Small intestine (tissue), 7 donors: ENCODE results near the gene IER5. TPM values are rescaled to one million over a fixed set of nuclear protein-coding genes. Genes with fewer than 3 reads are reported as not detected.
A peak's percentile ranks its signal among the peaks of the same experiment; 100 is the strongest.

ENCODE experiments used
- DNase-seq, 2 donors: peaks; one replicate each; pipeline versions ENCODE4 v3.0.0 to v3.0.0-alpha.2; 2013
- FAIRE-seq: peaks from 2 replicates; lab custom pipeline; 2012; peaks lifted over from hg19 to GRCh38; lab: Jason Lieb, UNC
- H3K27ac ChIP-seq, 3 donors: one replicate each; pipeline ENCODE4 v1.5.1; 2013; ENCODE audit warnings: low read length in 2 of 3, mild to moderate bottlenecking in 2 of 3, control low read depth in 1 of 3, inconsistent platforms in 1 of 3, low read depth in 1 of 3, moderate library complexity in 1 of 3
- H3K27me3 ChIP-seq, 3 donors: one replicate each; pipeline ENCODE4 v1.6.1; 2013; ENCODE audit warnings: low read length in 3 of 3, inconsistent platforms in 1 of 3; ENCODE audit not compliant: control insufficient read depth in 3 of 3, insufficient read depth in 3 of 3
- H3K36me3 ChIP-seq, 3 donors: one replicate each; pipeline ENCODE4 v1.6.1; 2013; ENCODE audit warnings: low read length in 3 of 3, inconsistent platforms in 1 of 3, low read depth in 1 of 3, mild to moderate bottlenecking in 1 of 3, moderate library complexity in 1 of 3; ENCODE audit not compliant: control insufficient read depth in 3 of 3, insufficient read depth in 2 of 3
- H3K4me1 ChIP-seq, 3 donors: one replicate each; pipeline ENCODE4 v1.6.1; 2013; ENCODE audit warnings: low read length in 2 of 3, inconsistent platforms in 1 of 3, low read depth in 1 of 3, mild to moderate bottlenecking in 1 of 3, moderate library complexity in 1 of 3; ENCODE audit not compliant: control insufficient read depth in 3 of 3, insufficient read depth in 2 of 3
- H3K4me3 ChIP-seq, 3 donors: one replicate each; pipeline ENCODE4 v1.5.1; 2013; ENCODE audit warnings: low read length in 3 of 3, control low read depth in 1 of 3, inconsistent platforms in 1 of 3, low read depth in 1 of 3, mild to moderate bottlenecking in 1 of 3, moderate library complexity in 1 of 3
- H3K9me3 ChIP-seq, 2 donors: one replicate each; pipeline ENCODE4 v1.6.1; 2013; ENCODE audit warnings: low read depth in 1 of 2, low read length in 1 of 2; ENCODE audit not compliant: control insufficient read depth in 2 of 2, insufficient read depth in 1 of 2
- WGBS, 3 donors: extraction: QIAGEN DNeasy Blood & Tissue Kit; methylation state at CpG; one replicate each; pipeline ENCODE4 v1.1.7; 2013; 5-methylcytosine and 5-hydroxymethylcytosine counted together
- polyA plus RNA-seq, 4 donors: library from polyadenylated mRNA; stranded (reverse) in 3 of 4; unstranded in 1 of 4; fragments of 200-250 nt in 3 of 4; fragments of 120-200 nt in 1 of 4; gene quantifications; one replicate each; pipeline versions ENCODE4 v1.2.1 to v1.2.3, GENCODE V29; 2013
- donor health status: healthy with polysubstance abuse.
- donor health status: control.
- donor health status: control.
- donor health status: Bipolar disorder and iron deficiency.
- donor health status: healthy.

The IER5 gene
- polyA plus RNA-seq, 4 donors = 4.5 to 8.9 (median 6.3) TPM

DNA sequence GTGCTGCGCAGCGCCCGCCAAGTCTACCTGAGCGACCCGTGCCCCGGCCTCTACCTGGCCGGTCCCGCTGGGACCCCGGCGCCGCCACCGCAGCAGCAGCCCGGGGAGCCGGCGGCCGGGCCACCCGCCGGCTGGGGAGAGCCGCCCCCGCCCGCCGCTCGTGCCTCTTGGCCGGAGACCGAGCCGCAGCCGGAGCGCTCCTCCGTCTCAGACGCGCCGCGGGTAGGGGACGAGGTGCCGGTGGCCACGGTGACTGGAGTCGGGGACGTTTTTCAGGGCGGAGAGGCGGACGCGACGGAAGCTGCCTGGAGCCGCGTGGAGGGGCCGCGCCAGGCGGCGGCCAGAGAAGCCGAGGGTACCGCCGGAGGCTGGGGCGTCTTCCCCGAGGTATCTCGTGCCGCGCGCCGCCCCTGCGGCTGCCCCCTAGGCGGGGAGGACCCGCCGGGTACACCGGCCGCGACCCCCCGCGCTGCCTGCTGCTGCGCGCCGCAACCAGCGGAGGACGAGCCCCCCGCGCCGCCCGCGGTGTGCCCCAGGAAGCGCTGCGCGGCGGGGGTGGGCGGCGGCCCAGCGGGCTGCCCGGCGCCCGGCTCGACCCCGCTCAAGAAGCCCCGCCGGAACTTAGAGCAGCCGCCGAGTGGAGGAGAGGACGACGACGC, 646 bp downstream of the IER5 start:
- peak overlapping the region; percentile 77 to 90 (median 83) for H3K4me3 ChIP-seq
- no peaks in the 10 kb centered on the region for H3K9me3 ChIP-seq
- peaks cover 0 to 2% (median 0%) of the 10 kb centered on the region in 3 donors for H3K36me3 ChIP-seq
- FAIRE-seq (no peak), DNase-seq (peak in 1 of 2 donors; percentile 68)
- H3K27ac ChIP-seq = peak overlapping the region; percentile 84 to 96 (median 92)
- peaks cover 2 to 27% (median 8%) of the 10 kb centered on the region in 3 donors for H3K4me1 ChIP-seq
- WGBS, 3 donors = 0 to 1% (median 0%) methylated on average over 62 to 97 of the region's 97 CpGs
- no peaks in the 10 kb centered on the region for H3K27me3 ChIP-seq

GRCh38 chr1:181089676-181090544, 1.4 kb downstream of the IER5 start:
- Histone ChIP-seq H3K27me3 (no peaks in the 10 kb centered on the region), H3K4me3 (peak overlapping the region; percentile 77 to 90 (median 83)), H3K9me3 (no peaks in the 10 kb centered on the region), H3K27ac (peak overlapping the region; percentile 75 to 96 (median 84)), H3K36me3 (peaks cover 0 to 4% (median 0%) of the 10 kb centered on the region in 3 donors), H3K4me1 (peaks cover 2 to 29% (median 8%) of the 10 kb centered on the region in 3 donors)
- no peak for FAIRE-seq
- peak; percentile 68 to 82 for DNase-seq
- 0 to 2% (median 0%) methylated on average over 41 to 48 of the region's 48 CpGs for WGBS, 3 donors

GRCh38 chr1:181090641-181091126, 2.2 kb downstream of the IER5 start:
- peak; percentile 71 to 76 for DNase-seq
- H3K27ac ChIP-seq = peak overlapping the region in 2 of 3 donors; percentile 75 to 84
- no peak for FAIRE-seq
- peaks cover 2 to 31% (median 8%) of the 10 kb centered on the region in 3 donors for H3K4me1 ChIP-seq
- no peaks in the 10 kb centered on the region for H3K9me3 ChIP-seq
- no peaks in the 10 kb centered on the region for H3K27me3 ChIP-seq
- peak overlapping the region; percentile 35 to 90 (median 83) for H3K4me3 ChIP-seq
- WGBS, 3 donors = 4 to 20% (median 12%) methylated on average over 9 of the region's 9 CpGs
- H3K36me3 ChIP-seq = peaks cover 0 to 5% (median 0%) of the 10 kb centered on the region in 3 donors

DNA sequence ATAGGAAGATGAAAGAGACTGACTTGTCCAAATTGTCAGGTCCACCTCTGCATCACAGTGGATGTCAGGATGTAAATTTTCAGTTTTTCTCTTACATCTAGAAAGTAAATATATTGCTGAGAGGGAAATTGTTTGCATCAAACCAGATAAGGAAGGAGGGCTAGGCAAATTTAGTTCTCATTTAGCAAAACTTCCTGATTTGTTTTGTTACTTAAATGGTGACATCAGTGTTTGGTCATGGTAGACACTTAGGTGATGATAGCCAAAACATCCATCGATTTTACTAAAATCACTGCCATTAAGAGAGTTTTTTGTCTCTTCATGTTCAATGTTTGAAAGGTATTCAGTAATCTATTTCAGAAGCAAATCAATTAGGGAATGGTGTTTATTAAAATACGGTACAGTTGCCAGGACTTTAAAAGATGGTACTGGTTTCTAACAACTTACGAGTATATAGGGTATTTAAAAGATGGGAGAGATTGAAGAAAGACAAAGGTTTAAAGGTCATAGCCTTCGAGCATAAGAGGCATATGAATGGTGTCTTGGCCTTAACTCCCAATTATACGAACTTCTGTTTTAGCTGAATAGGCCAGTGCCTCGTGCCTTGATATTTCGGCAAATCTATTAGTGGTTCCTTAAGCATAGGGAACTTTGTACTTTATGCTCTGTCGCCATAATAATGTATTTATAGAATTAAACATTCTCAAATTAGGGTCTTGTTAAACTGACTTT, 3.0 kb downstream of the IER5 start:
- Histone ChIP-seq H3K9me3 (no peaks in the 10 kb centered on the region), H3K27ac (peak overlapping the region in 1 of 3 donors; percentile 75), H3K4me3 (peak overlapping the region in 2 of 3 donors; percentile 83 to 90), H3K36me3 (peaks cover 0 to 5% (median 0%) of the 10 kb centered on the region in 3 donors), H3K27me3 (no peaks in the 10 kb centered on the region), H3K4me1 (peaks cover 2 to 31% (median 10%) of the 10 kb centered on the region in 3 donors)
- FAIRE-seq (no peak), DNase-seq (no peak)
- WGBS, 3 donors = 76 to 79% (median 76%) methylated on average over 8 of the region's 8 CpGs

- Histone ChIP-seq H3K4me3 (no peak overlapping the region), H3K9me3 (no peaks in the 10 kb centered on the region), H3K4me1 (peaks cover 2 to 33% (median 10%) of the 10 kb centered on the region in 3 donors), H3K27ac (no peak overlapping the region), H3K27me3 (no peaks in the 10 kb centered on the region), H3K36me3 (peaks cover 0 to 5% (median 0%) of the 10 kb centered on the region in 3 donors)
- no peak for FAIRE-seq
- 69 to 83% (median 76%) methylated on average over 2 of the region's 2 CpGs for WGBS, 3 donors
- no peak for DNase-seq
These were observed 3.6 kb downstream of the IER5 start for GRCh38 chr1:181092056-181092455.

- WGBS, 3 donors = 20 to 63% (median 42%) methylated on average over 4 of the region's 4 CpGs
- H3K36me3 ChIP-seq = peaks cover 0 to 5% (median 0%) of the 10 kb centered on the region in 3 donors
- no peaks in the 10 kb centered on the region for H3K27me3 ChIP-seq
- peaks cover 2 to 31% (median 10%) of the 10 kb centered on the region in 3 donors for H3K4me1 ChIP-seq
- FAIRE-seq (no peak), DNase-seq (peak; percentile 47 to 61)
- no peak overlapping the region for H3K4me3 ChIP-seq
- peak overlapping the region in 1 of 3 donors; percentile 66 for H3K27ac ChIP-seq
- no peaks in the 10 kb centered on the region for H3K9me3 ChIP-seq
These were observed 4.5 kb downstream of the IER5 start for GRCh38 chr1:181092883-181093458.

DNA sequence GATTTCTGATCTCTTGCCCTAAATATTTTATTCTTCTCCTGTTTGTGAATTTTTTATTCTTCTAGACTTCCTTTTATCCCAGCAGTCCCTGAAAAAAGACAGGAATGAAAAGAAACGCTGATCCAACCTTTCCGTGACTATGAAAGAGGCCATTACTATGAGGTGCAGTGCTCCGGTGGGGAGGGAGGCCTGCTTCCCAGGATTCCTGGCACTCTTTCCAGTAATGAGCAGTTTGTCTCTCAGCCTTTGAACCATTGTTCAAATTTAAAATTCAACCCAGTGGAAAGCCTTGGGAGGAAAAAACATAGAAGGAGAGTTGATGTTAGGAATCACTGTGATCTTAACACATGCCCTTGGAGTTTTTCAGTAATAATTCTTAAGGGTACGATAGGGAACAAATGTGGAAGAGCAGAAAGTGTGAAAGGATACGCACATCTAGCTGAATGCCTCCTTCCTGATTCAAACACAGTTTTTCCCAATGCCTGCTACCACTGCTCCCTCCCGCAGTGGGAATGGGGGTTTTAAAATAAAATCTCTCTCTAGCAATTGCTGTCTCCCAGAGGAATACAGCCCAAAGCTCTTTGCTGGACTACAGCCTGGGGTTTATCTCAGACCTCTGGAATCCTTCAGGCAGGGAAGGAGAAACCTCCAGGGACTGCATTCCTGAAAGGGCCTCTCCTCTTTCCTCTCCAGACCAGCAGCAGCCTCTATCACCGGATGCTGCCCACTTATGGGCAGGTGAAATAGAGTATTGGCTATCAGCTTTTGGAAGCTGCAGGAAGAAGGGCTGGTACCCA, 6.1 kb downstream of the IER5 start:
- no peak for FAIRE-seq
- Histone ChIP-seq H3K27ac (peak overlapping the region in 1 of 3 donors; percentile 34), H3K36me3 (peaks cover 0 to 5% (median 0%) of the 10 kb centered on the region in 3 donors), H3K9me3 (no peaks in the 10 kb centered on the region), H3K27me3 (peaks cover 0 to 2% (median 0%) of the 10 kb centered on the region in 3 donors), H3K4me1 (peaks cover 2 to 31% (median 12%) of the 10 kb centered on the region in 3 donors), H3K4me3 (no peak overlapping the region)
- WGBS, 3 donors = 66 to 86% (median 79%) methylated on average over 7 of the region's 7 CpGs
- no peak for DNase-seq
